ENCODE results near the gene PADI2.
"Not testable (repeated sequence)": the region's sequence is repeated elsewhere in the genome, so short reads cannot be mapped to it uniquely, and the experiment has no call there.

PADI2 gene

DNA sequence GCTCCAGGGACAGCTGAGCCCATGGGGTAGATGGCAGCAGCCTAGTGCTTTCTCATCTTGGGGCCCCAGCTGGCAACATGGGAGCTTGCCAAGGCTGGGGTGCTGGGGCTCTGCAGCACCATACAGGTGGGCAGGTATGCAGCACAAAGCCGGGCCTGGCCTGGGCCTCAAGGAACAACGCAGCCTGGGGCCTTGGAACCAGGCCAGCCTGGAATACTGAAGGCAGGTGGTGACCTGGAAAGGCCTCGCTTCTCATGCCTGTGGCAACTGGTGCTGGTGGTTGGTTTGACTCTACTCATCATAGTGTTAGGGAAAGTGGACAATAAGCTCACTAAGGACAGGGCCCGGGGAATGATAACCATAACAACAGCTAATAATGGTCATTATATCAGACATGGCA is 38.4 kb downstream of the PADI2 start:
- no peak for DNase-seq

DNA sequence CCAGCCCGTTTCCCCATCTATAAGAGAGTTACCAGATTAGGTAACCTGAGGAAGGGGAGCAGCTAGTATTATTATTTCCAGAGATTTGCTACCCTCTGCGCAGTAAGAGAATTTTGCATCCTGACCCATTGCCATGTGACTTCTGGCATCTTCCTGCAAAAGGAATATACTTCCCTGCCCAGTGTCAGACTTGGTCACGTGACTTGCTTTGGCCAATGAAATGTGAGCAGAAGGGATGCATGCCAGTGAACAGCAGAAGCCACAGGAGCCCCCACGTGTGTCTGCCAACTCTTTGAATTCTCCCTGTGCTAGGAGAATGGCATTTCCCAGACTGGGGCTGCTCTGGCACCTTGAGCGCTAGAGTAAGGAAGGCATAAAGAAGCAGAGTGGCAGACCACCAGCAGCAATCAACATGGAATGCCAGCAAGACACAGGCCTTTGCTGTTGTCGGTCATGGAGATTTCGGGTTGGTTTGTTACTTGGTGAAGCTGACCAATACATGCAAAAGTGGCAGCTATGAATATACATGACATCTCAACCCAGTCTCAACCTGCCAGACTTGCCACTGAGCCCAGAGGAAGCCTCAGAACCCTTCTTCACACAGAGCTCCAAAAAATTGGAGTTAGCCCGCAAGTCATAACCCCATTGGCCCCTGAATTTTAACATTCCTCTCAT is 39.0 kb downstream of the PADI2 start:
- no peak for DNase-seq

DNA sequence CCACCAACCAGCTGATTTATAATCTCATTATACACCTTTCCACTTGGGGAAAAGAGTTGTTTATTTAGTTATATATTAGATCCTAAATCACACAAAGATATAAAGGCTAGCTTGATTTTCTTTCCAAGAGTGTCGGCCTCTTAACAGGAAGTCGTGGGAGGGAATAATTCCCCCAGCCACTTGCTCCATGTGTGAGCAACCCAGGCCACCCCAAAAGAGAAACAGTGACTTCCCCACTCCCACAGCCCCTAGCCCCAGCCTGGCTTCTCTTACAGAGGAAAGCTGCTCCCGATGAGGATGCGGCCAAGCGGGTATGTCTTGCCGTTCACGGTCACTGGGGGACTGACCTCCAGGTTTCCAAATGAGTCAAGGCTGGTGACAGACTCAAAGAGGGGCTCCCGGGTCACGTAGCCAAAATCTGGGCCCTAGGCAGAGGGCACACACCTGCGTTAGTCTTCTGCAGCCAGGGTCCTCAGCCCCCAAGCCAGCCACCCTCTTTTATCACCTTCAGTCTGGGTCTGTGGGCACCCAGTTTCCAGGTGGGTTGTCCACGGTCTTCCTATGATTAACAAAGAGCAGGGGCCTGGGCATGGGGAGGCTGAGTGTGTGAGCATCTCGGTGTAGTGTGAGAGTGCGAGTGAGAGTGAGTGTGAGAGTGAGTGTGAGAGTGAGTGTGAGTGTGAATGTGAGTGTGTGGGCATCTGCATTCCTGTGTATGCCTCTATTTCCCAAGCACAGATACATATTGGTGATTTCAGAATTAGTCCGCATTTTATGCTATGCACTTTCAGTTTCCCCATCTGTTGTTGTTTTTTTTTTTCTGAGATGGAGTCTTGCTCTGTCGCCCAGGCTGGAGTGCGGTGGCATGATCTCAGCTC is 40.0 kb downstream of the PADI2 start:
- no peak for DNase-seq

DNA sequence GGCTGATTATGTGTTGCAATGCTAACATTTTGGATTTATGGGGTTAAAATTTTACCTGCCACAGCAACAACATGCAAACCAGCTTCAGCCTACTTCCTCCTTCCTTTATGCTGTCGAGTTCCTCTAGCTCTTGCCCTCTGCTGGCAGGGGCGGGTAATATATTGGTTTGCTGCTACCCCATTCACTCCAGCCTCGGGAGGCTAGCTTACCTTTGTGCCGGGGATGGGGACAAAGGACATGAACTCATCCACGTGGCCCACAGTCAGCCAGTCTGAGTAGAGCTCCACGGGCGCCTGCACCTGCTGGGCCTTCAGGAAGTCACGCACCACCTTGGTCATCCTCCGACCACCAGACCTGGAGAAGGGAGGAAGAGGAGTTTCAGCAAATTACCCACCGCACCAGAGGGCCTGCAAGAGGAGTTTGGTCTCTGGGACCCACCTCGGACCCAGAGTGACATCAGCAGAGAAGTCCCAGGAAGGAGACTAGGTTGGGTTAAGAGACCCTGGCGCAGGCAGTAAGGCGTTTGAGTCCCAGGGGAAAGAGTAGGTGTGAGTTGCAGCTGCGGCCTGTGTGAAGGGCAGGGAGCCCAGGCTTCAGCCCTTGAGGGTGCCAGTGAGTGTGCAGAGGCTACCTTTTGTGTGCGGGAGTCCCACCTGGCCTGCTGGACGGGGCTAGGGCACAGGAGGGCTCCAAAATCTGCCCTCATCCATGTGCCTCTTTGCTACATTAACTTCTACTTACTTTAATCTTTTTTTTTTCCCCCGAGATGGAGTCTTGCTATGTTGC is 43.6 kb downstream of the PADI2 start:
- peak; percentile 29 for DNase-seq

DNA sequence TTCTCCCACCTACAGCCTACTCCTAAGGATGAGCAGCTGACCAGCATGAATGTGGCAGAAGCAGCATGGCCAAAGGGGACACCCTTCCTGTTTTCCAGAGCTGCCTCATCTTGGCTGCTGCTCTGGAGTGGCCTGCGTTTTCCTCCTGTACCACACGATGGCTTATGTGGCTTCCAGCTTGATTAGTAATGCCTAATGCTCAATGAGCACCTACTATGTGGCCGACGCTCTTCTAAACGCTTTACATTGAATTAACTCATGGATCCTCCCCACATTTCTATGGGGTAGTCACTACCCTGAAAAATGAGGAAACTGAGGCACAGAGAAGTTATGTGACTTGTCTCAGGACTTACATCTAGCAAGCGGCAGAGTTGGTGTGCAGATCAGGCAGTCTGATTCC is 47.5 kb downstream of the PADI2 start:
- DNase-seq, result no peak

DNA sequence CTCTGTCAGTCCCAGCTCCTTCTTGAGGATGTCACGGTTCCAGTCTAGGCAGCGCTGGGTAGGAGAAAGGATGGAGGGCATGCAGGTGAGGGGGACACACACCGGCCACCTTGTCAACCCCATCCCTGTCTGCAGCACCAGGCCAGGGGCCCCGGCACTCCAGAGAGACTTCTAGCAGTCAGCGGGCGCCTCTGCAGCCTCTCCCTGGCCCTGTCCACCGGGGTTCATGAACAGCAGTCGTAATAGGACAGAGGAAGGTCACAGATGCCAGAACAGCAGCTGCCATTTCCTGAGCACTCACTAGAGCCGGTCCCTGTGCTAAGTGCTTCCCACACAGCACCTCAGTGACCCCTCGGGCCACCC is 49.1 kb downstream of the PADI2 start:
- DNase-seq, result no peak

DNA sequence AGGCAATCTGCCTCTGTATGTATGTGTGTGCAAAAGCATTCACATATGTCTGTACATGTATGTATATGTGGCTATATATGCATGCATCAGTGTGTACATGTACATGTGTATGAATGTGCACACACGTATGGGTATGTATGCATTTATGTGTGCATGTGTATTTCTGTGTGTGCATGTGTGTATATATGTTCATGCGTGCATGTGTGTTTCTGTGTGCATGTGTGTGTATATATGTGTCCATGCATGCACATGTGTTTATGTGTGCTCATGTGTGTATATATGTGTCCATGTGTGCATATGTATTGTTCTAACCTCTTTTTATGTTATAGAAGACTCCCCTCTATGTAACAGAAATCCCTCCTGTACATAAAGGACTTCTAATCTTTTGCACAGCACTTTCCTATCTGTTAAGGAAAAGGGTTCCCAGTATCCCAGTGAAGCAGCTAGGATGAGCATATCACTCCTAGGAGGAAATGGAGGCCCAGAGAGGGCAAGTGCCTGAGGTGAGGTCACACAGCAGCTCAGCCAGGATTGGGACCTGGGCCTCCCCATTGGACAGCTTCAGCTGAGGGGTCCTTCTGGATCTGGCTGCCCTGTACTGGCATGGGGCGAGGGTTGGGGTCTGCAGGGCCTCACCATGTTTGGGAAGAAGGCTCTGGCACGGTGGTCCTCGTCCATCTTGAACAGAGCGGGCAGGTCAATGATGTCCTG is 49.6 kb downstream of the PADI2 start:
- no peak for DNase-seq

DNA sequence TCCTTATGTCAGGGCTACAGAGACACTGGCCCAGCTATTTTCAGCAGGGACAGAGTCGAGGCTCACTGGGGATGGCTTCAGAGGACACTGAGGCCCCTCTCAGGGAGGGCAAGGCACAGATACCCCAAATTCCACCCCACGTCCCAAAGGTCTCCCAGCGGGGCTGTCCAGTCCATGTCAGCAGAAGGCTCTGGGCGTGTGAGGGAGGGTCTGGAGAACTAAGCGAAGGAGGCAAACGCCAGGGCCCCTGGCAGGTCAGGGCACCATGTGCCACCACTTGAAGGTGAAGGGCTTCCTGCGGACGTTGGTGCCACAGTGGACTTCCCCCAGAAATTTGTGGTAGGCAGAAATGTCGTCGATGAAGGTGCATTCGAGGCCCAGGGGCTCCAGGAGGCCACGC is 50.5 kb downstream of the PADI2 start:
- DNase-seq, result no peak

DNA sequence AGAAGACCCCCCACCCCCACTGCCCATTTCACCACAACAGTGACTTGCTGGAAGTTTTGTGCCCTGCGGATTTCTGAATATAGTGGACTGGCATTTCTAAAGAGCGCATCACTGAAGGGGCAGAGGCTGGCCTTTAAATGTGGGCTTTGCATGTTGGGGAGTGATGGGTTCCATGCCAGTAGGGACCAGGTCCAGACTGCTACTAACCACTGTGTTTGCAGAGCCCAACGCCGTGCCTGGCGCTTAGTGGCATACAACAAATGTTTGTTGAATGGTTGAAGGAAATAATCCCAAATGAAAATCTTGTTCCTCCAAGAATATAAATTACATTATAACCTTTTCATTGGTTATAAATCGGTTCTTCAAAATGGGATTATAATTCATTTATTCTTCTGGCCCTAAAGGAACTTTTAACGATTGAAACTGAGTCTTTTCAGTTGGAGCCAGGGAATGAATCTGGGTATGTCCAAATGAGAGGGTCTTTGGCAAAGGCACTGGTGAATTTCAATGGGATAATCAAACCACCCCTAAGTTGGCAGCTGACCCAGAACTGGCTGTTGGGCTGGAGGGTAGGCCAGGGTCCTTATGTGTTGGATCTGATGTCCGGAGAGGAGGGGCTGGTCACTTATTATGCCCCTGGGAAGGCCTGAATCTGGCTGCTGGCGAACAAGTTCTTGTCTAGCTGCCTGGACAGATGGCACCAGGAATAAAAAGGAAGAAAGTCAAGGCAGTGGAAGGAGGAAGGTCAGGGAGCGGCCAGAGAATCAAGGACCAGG is 51.6 kb downstream of the PADI2 start:
- DNase-seq, result no peak

DNA sequence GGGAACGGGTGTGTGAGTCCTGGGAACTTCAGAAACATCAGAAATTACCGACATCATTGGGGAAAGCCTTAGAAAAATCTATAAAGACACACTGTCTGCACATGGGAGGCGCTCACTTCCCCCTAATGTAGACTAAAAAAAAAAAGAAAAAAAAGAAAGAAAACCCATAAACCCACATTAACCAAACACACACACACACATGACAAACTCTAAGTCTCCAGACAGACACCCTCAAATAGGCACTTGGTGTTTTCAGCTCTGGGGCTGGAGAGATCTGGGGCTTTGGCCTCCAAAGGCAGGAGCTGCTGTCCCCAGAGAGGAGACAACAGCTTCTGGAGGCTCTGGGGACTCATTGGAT is 52.2 kb downstream of the PADI2 start:
- no peak for DNase-seq

DNA sequence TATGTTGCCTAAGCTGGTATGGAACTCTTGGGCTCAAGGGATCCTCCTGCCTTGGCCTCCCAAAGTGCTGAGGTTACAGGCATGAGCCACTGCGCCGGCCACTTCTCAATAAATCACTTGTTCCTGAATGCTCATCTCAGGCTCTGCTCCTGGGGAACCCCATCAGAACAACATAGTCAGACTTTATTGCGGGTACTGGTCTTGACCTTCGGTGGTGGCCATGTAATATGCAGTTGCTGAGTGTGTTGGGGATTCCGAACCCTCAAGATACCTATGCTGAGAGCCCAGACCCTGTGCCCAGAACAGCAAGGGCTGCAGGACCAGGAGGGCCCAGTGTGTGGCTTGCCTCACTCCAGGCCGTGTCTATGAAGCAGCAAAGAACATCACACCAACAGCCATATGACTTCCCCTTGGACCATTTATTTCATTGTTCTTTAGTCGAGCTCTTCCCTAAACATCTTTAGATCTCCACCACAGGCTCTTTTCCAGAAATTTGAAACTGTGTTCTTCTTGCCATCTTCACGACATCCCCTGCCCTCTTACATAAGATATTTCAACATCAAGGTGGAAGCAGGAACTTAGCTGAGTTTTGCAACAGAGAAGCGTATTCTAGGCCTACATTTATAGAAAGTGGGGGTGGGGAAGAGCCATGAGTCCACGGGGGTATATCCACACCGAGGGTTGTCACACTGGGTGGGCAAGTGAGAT is 52.7 kb downstream of the PADI2 start:
- DNase-seq, result no peak

DNA sequence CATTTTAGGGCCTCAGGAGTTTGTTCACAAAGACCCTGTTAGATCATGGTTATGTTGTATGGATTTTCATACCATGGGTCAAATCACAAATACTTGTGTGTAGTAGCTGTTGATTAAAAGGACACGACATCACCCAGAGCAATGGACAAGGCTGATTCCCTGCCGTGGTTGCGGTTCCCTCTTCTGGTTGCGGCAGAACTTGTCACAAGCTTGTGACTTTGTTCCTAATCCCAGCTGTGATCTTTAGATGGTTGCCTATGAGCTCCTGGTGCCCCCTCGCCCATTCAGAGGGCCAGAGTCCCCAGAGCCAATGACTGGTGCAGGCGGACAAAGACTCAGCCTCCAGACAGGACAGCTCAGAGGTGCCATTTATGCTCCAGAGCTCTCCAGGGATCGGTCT is 53.6 kb downstream of the PADI2 start:
- DNase-seq, result no peak

DNA sequence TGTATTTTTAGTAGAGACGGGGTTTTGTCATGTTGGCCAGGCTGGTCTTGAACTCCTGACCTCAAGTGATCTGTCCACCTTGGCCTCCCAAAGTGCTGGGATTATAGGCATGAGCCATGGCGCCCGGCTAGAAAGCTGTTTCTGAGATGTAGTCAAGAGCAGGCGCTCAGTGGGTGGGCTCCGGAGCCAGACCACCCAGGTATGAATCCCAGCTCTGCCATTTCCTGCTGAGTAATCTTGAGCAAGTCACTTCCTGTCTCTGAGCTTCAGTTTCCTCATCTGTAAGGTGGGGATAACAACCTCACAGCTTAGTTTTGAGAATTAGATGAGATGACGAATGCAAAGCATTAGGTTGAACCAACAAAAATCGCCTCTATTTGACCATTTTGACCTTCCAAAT is 56.5 kb downstream of the PADI2 start:
- not testable (repeated sequence) for DNase-seq

DNA sequence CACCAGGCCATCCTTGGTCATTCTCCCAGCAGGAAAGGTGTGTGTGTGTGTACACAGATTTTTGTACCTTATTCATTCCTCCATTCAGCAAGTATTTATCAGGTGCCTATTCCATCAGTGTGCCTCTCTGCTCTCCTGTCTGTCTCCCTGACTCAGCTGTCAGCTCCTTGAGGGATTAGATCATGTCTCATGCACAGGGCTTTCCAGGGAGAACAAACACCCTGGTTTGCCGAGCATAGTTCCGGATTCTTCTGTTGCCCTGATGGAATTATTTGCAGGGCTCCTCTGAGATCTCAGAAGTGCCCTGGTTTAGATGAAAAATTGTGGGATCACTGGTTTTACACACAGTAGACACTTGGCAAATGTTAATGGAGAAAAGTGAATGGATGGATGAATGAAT is 57.4 kb downstream of the PADI2 start:
- DNase-seq, result no peak

DNA sequence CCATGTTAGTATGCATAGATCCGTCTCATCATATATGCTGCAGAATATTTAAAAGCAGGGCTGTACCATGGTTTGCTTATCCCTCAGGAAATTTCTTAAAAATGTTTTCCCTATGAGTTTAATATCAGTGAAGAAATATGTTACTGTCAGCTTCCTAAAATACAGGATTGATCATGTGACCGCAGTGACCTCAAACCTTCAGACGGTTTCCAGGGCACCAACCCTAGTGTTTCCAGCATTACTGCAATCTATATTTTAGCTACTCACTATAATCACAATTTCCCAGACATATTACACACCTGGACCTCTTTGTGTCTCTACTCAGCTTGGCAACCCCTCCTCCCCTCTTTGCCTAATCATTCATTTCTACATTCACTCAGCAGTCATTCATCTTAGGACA is 57.8 kb downstream of the PADI2 start:
- no peak for DNase-seq

DNA sequence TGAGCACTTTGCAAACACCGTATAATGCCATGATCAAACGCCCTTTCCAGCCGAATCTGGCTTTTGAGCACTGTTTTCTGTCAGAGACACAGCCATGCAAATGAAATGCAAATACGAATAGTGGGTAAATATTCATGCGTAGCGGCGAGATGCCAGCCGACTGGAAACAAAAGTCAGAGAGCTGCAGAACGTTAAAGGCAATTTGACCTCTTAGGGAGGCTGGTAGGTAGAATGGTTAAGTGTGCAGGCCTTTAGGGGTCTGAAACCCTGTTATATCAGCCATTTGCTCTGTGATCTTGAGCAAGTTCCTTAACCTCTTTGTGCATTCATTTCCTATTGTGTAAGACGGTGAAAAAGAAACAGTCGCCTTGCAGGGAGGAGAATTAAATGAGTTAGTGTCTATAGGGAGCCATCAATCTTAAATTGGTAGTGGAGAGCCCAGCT is 58.9 kb downstream of the PADI2 start:
- DNase-seq, result no peak

DNA sequence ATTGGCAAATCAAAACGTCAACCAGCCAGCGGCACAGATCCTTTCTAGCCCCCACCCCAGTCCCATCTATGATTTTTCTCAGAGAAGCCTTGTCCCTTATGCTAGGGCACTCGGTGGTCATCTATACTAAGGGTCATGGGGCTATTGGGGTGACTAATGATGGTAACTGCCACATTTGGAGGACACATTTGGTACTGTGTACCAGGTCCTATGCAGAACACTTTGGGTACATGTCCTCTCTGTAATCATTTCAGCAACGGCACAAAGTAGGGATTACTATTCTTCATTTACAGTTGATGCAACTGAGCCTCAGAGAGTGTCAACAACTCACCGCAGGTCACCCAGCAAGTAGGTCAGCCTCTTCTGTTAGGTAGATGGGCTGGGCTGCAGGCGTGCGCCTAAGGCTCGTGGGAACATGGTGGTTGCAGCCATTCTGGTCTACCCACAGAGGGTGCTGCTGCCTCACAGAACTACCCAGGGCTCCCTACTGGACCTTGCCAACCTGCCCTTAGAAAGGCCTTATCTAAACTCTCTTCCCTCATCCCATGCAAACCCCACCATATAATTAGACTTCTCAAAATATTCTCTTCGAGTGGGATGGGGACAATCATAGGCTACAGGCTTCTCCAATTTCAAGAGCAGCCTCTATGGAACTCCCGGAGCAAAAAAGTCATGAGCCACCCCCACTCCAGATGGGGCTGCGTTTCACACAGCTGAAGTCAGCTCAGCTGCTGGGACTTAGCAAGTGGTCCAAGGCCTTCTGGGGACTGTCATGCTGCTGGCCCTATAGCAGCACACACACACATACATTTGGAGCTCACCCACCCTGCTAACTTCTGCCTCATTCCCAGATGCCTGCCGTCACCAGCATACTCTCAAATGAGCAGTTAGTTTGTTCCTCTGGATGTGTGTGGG is 59.6 kb downstream of the PADI2 start:
- DNase-seq, result peak; percentile 69

DNA sequence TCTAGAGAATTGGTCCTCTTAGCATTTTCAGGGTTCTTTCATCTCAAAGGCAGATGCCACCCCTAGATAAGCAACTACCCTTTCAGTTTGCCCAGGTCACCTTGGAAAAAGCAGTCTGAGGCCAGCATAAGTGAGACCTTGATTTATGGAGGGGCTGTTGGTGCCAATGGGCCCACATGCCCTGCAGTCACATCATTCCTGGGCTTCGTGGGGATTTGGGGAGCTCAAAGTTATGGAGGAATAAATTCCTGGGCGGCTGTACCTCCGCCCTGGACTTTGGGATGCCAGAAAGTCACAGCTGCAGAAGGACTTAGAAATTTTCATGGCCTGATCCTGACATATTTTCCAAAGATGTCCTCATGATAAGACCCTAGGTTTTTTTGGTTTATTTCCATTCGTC is 62.7 kb downstream of the PADI2 start:
- DNase-seq, result no peak

DNA sequence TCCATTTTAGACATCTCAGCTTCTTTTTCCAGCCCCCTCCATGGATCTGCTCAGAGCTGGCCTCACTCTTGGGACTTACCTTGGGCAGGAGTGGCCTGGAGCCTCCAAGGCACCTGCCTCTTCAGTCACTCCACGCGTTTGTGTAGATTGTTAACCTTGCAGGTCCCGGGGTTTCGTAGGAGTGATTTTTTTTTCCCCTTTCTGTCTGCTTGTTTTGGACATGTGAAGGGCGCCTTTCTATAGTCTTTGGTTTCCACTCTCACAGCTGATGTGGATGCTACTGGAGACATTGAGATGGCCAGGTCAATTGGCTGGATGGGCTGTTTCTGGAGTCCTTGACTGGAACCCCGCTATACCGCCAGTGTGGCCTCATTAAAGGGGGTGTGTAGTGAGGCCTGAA is 63.5 kb downstream of the PADI2 start:
- DNase-seq, result no peak

DNA sequence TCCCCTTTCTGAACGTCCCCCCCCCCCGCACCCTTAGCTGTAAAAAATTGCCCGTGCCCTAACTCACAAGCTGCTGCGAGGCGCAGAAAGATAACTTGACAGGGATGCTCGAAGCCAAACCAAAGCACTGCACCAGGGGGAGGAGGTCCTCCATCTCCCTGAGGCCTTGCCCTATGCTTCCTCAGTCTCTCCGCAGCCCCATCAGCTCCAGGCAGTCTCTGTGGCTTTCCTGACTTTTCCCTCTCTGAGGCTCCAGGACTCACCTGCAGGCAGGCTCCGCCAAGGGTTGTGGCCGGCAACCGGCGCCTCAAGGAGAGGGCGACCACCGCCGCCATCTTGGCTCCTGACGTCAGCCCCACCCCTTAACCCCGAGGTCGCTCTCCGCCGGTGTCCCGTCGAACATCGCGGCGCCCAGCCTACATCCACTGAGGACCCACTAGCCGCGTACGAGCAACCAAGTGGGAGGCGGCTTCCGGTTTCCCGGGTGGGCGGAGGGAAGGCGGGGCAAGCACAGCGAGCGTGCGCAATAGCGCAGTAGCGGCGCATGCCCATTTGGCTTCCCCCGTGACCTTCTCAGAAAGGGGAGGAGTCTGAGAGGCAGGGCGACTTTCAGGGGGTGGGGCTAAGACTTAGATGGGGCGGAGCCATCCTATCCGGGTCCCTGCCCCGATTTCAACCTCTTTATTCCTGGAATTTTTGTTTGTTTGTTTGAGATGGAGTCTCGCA is 65.4 kb downstream of the PADI2 start, which contains the start of gene SDHB:
Gene SDHB (minus strand): TSS at position 348 of the 726 bp plus-strand sequence. CDS start 13 bp downstream, at position 335.
- peak; percentile 98 for DNase-seq

Data from EL (cell line).